Iris pigment epithelial cell (primary cell): ENCODE measurements around the gene RAB3GAP2.
A peak's percentile ranks its signal among the peaks of the same experiment; 100 is the strongest.
"Not testable (repeated sequence)": the region's sequence is repeated elsewhere in the genome, so short reads cannot be mapped to it uniquely, and the experiment has no call there.

Source experiments
- DNase-seq: peaks from one replicate; pipeline ENCODE4 v3.0.0-alpha.2; 2011; ENCODE audit warnings: low read depth

RAB3GAP2 gene, protein sequence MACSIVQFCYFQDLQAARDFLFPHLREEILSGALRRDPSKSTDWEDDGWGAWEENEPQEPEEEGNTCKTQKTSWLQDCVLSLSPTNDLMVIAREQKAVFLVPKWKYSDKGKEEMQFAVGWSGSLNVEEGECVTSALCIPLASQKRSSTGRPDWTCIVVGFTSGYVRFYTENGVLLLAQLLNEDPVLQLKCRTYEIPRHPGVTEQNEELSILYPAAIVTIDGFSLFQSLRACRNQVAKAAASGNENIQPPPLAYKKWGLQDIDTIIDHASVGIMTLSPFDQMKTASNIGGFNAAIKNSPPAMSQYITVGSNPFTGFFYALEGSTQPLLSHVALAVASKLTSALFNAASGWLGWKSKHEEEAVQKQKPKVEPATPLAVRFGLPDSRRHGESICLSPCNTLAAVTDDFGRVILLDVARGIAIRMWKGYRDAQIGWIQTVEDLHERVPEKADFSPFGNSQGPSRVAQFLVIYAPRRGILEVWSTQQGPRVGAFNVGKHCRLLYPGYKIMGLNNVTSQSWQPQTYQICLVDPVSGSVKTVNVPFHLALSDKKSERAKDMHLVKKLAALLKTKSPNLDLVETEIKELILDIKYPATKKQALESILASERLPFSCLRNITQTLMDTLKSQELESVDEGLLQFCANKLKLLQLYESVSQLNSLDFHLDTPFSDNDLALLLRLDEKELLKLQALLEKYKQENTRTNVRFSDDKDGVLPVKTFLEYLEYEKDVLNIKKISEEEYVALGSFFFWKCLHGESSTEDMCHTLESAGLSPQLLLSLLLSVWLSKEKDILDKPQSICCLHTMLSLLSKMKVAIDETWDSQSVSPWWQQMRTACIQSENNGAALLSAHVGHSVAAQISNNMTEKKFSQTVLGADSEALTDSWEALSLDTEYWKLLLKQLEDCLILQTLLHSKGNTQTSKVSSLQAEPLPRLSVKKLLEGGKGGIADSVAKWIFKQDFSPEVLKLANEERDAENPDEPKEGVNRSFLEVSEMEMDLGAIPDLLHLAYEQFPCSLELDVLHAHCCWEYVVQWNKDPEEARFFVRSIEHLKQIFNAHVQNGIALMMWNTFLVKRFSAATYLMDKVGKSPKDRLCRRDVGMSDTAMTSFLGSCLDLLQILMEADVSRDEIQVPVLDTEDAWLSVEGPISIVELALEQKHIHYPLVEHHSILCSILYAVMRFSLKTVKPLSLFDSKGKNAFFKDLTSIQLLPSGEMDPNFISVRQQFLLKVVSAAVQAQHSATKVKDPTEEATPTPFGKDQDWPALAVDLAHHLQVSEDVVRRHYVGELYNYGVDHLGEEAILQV (N-terminal part only)

GRCh38 chr1:220272047-220272840 lies at the start of gene RAB3GAP2:
RAB3GAP2 (minus strand) TSS chr1:220272453; CDS start chr1:220272337, 116 bp downstream.
- peak; percentile 92 for DNase-seq

- no peak for DNase-seq
Measured at GRCh38 chr1:220321758-220322157, 49.5 kb upstream of the RAB3GAP2 start.

DNA sequence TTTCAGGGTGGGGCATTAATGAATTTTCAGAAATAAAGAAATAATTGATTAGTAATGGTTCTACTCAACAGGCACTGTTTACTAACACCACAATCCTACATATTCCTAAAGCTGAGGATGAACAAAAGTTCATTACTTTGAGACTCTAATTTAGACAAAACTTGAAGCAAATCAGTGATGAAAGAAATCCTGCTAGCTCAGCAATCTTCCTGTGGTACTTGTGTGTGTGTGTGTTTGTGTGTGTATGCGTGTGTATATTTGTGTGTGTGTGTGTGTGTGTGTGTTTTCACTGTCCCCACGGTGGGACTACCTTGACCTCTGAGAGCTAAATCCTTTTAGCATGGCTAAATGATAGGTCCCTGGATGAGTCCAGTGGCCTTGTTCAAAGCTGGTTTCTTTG lies 48.5 kb upstream of the RAB3GAP2 start:
- no peak for DNase-seq

GRCh38 chr1:220318673-220319072 lies 46.4 kb upstream of the RAB3GAP2 start:
- no peak for DNase-seq

DNA sequence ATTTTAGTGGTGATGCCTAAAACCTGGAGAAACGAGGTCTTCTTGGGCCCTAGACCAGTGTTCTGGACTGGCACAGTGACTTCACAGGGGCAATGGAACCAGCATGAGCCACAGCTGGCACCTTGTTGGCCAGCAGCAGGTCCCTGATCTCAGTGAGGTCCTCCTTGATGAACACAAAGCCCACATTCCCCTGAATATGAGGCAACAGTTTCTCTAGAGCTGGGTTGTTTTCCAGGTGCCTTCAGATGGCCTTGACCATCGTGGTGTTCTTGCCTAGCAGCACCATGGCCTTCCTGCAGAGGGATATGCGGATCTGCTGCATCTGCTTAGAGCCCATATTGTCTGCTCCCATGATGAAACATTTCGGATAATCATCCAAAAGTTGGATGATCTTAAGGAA lies 44.9 kb upstream of the RAB3GAP2 start:
- no peak for DNase-seq

DNA sequence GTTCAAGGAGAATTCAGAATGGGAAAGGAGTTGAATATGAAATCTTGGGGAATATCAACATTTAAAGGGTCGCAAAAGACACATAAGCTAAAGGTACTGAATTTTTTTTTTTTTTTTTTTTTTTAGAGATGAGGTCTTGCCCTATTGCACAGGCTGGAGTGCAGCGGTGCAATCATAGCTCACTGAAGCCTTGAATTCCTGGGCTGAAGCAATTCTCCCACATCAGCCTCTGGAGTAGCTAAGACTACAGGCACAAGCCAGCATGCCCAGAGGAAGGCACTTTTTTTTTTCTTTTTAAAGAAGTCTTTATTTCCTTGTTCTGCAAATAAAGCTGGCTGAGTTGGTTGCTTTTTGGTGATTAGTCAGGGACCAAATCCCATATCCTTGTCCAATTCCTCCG lies 44.1 kb upstream of the RAB3GAP2 start:
- DNase-seq: no peak

- no peak for DNase-seq
Measured at GRCh38 chr1:220315070-220315839, 43.0 kb upstream of the RAB3GAP2 start.

DNA sequence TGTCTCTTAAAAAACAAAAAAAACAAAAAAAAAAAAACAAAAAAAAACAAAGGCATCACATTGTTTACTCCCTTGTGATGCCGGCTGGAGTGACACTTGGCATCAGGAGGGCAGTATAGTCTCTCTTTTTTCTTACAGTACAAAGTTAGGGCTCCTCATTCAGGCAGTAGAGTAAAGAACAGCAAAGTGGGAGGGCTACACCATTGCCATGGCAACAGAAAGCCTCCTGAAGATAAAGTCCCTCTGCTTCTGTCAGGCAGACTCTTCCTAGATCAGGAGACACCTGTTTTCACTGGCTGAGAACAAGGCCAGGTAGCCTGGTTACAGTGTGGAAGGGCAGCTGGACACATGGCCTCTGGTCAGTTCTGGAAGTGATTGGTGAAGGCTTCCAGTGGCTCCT lies 41.3 kb upstream of the RAB3GAP2 start:
- no peak for DNase-seq

GRCh38 chr1:220310147-220310546 lies 37.9 kb upstream of the RAB3GAP2 start:
- DNase-seq: not testable (repeated sequence)

DNA sequence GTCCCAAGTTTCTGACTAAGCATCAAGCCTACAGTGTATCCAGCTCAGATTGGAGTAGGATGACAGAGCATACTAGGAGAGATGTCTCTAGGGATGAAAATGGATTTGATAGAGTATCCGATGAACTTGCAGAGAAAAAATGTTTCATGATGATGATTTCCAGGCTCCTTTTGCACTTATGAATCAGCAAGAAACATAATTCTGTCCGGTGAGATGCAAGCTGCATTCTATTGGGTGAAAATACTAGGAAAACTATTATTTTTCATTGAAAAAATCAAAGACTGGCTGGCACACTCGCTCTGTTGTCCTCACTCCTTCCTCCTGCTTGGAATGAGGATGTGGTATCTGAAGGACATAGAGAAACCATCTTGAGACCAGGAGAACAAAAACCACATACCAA lies 35.4 kb upstream of the RAB3GAP2 start:
- DNase-seq: no peak

DNA sequence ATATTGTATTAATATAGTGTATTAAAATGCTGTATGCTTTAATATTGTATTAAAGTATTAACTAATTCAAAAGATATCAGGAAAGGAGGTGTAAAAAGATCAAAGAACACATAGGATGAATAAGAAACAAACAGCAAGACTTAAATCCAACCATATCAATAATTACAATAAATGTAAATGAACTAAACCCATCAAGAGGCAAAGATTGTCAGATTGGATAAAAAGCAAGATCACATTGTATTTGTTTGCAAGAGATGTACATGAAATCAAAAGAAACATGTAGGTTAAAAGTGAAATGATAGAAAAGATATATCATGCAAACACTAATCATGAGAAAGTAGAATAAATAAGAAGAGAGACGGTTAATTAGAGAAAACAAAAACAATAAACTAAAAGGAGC lies 34.1 kb upstream of the RAB3GAP2 start:
- no peak for DNase-seq

DNA sequence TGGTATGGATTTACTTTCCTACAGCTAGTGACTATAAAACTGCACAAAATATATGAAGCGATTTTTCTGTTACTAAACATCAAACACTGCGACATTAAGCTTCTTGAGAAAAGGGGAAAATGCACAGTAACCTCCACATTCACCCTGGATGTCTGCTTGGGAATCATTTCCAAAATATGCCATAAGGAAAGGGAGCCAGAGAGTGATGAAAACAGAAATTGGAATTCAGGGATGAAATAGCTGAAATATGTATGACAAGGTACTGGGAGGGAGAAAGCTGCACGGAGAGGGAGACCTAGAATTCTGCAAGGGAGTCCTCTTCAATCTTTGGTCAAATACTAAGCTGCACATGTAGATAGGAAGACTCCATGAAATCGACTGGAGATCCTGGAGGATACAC lies 31.6 kb upstream of the RAB3GAP2 start:
- DNase-seq: no peak

- DNase-seq: no peak
Measured at GRCh38 chr1:220301630-220302029, 29.4 kb upstream of the RAB3GAP2 start.

DNA sequence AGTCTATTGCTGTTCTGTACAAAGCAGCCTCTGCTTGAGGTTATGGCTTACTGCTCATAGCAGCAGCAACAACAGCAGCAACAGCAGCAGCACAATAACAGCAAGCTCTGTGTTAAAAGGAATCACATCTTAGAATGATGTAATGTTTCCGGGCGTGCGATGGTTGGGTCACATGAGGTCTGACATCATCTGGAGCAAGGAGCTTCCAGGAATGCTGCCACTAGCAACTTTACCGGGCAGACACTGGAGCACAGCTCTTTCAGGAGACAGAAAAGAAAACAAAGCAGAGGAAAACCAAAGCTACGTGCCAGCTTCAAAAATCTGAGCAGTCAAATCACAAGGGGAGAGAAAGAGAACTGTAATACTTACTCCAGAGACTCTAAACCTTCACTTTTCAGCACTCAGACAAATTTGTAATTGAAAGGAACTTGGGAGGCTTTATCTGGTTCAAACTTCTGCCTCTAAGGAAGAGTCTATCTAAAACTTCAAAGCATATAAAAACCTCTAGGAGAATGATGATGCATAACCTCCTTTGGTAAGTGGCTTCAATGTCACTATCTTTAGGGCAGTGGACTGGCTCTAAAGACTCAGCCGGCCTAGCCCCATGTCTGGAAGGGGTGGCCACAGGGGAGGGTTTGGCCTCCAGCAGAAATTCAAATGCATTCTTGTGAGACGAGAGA lies 28.3 kb upstream of the RAB3GAP2 start:
- DNase-seq: peak; percentile 91

DNA sequence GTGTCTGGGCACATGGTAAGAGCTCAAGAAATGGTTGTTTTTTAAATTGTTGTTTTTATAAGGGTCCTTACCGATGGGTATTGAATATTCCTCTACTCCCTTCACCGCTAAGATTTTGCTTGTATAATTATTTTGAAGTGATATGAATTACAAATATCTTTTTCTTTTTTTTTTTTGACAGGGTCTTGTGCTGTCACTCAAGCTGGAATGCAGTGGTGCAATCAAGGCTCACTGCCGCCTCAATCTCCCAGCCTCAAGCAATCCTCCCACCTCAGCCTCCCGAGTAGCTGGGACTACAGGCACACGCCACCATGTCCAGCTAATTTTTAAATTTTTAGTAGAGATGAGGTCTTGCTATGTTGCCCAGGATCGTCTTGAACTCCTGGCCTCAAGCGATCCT lies 27.1 kb upstream of the RAB3GAP2 start:
- DNase-seq: no peak

GRCh38 chr1:220298470-220299205 lies 26.4 kb upstream of the RAB3GAP2 start:
- no peak for DNase-seq

- peak; percentile 6 for DNase-seq
Measured at GRCh38 chr1:220296981-220297380, 24.7 kb upstream of the RAB3GAP2 start.

DNA sequence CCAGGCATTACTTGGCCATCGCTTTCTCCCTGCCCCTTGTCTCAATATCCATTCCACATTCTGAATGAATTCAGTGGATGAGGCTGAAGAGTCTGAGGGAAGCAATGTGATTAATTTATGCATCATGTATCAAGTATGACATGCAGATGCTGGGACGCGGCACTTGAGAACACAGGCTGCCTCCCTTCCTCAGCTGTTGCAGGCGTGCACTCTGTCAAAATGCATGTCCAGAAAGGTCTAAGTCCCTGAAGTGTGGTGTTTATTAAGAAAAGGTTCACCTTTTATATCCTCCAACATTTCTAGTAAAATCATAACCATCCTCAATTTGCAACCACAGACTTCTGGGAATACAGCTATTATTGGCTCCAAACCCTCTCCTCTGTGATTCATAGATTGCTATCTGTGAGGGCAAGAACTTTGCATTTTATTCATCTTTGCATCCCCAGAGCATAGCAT lies 22.6 kb upstream of the RAB3GAP2 start:
- peak; percentile 10 for DNase-seq

DNA sequence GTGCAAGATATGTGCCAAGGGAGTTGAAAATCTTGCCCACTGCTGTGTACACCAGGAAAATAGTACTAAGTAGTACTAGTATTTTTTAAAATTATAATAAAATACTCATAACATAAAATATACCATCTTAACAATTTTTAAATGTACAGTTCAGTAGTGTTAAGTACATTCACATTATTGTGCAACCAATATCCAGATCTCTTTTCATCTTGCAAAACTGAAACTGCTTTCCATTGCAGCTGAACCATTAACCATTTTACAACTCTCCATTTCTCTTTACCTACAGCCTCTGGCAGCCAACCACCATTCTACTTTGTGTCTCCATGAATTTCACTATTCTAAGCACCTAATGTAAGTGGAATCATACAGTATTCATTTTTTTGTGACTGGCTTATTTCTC lies 19.3 kb upstream of the RAB3GAP2 start:
- no peak for DNase-seq
